HG03060 (cell line): Measurements from ENCODE around the gene LAMA4.

Experiments used
- ATAC-seq: cut with Tn5 transposase; IDR thresholded peaks from one replicate; pipeline ENCODE4 v1.9.1; 2021; ENCODE audit warnings: low read depth, moderate number of reproducible peaks; ENCODE audit not compliant: unreplicated experiment

The LAMA4 gene

DNA sequence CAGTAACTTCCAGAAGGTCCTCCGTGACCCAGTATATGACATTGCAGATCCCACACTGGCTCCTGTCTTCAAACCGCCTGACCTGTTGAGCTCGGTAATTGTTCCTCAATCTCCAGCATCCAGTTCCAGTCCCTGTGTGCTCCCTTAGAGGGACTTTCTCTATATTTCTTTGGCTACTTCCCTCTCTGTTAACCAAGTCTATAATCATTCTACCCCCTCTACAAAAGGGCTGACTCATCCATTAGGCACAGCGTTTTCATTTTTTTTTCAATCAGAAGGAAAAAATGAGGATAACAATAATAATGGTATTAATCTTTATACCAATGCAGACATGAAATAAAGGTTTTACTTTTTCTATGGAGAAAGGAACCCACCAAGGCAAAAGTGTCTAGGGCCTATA is 97.7 kb downstream of the LAMA4 start:
- no peak for ATAC-seq

GRCh38 chr6:112155886-112156285 is 98.5 kb downstream of the LAMA4 start:
- no peak for ATAC-seq

GRCh38 chr6:112154711-112155110 is 99.7 kb downstream of the LAMA4 start:
- no peak for ATAC-seq

DNA sequence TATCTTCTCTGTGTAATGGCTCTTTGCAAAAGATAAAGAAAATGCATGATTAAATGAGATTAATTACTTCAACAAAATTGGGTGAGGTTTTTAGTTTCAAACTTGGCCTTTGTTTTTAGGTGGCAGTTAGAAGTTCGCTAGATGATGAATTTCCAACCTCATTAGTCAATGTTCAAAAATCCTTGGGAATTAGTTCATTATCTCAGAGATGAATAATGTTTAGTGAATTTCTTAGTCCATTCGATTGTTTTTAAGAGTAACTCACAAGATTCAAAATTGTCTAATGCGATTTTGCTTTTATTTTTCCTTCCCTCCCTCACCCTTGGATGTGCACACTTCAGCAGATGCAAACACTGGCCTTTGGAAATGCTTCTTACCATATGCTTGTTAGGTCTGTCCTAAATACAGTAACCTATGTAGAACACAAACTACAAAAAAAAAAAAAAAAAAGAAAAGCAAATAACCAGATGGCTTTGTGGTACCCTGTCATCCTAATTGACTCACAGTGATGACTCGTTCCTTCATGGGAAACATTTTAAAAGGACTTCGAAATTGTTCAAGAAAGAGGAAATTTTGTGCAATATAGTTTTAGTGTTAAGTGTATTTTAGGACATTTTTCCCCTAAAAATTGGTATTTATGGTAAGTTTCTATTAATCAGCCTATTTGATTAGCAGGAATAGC is 100.3 kb downstream of the LAMA4 start:
- no peak for ATAC-seq

- ATAC-seq: no peak
Observed at GRCh38 chr6:112150363-112150762, 104.0 kb downstream of the LAMA4 start.

DNA sequence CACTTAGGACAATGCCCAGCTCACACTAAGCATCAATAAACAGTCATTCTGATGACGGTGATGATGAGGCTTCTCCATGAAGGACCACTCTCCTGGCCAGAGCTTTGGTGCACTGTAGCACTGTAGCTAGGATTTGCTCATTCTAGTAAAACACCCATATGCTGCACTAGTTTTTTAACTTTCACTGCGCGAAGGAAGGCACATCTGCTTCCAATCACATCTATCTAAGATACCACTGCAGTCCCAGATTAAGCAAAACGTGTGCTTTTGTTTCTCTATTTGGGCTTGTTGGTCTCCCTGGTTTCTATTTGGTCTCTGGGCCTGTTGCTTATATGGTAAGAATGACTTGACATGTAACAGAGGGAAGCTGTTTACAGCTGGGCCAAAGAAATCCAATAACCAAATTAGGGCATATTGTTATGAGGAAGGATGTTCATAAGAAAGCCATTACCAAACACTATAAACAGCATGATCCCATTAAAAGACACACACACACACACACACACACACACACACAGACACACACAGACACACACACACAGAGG is 104.6 kb downstream of the LAMA4 start:
- no peak for ATAC-seq

GRCh38 chr6:112149236-112149635 is 105.1 kb downstream of the LAMA4 start:
- no peak for ATAC-seq

- ATAC-seq: no peak
Observed at GRCh38 chr6:112148103-112148502, 106.3 kb downstream of the LAMA4 start.

GRCh38 chr6:112145080-112145573 is 109.2 kb downstream of the LAMA4 start:
- ATAC-seq: no peak

DNA sequence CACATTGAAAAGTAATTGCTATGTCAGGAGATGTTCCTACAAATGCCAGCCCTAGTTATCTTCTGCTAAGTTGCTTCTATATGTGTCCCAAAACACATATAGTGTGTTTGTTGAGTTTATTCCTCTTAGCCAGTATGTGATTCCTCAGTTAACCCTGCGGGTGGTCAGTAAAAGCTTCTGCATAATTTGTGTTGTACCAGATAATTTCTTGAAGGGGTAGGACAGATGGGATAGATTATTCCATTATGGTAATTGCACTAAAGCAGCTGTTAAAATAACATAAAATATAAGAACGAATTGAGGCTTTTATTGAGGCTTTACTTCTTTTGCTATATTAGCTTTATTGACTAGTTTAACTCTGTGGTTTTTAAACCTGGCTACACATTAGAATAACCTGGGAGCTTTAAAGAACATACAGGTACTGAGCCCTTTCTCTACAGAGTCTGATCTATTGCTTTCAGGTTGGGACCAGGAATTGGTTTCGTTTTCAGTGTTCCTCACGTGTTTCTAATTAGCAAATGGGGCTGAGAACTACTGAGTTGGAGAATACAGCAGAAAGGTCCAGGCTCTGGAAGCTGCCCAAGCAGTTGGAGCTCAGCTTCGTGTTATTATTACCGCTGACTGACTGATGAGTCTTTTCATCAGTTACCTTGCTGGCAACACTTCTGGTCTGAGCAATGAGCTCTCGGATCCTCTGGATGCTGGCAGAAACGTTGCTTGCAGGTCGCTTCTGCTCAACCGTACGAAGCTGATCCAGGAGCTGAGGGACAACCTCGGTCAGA is 110.0 kb downstream of the LAMA4 start:
- ATAC-seq: no peak

DNA sequence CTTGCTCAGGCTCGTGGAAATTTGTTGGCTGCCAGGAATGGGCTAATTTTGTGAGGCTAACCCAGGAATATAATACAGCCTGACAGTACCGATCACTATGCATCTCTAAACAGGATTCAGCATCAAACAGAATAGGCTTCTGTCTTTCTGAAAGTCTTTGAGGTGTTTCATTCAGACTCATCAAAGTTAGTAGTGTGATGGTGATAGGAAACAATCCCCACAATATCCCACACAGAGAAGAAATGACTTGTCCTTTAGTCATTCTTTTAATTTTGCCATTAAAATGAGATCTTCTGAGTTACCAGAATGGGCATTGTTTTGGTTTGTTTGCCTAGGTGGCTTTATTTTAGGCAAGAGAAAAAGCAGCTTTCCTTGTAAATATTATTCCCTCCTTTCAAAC is 112.7 kb downstream of the LAMA4 start:
- ATAC-seq: no peak

- ATAC-seq: no peak
Observed at GRCh38 chr6:112139052-112139451, 115.3 kb downstream of the LAMA4 start.

DNA sequence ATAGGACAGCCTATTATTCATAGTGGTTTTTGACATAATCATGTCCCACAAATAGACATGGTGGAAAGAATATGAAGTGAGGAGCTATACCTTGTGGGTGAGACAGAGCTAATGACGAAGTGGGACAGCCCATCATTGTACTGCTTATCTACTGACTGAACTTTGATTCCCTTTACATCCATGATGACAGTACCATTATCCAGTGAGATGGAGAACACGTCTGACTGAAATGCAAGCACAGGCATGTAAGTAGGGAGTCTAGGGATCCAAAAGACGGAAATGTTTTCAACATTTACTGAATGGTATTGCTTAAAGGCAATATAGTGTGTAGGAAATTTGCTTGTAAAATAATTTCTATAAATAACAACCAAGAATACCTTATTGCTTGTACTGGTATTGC is 123.5 kb downstream of the LAMA4 start:
- ATAC-seq: no peak

DNA sequence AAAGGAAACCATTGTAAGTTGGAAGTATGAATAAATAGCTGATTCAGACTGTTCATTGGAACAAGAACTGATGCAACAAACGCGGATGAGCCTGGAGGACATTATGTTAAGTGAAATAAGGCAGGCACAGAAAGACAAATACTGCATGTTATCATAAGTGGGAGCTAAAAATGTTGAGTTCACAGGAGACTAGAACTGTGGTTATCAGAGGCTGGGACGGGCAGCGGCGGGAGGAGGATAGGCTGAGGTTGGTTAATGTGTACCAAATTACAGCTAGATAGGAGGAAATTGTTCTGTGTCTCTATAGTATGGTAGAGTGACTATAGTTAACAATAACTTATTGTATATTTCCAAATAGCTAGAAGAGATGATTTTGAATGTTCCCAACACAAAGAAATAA is 126.2 kb downstream of the LAMA4 start:
- no peak for ATAC-seq

DNA sequence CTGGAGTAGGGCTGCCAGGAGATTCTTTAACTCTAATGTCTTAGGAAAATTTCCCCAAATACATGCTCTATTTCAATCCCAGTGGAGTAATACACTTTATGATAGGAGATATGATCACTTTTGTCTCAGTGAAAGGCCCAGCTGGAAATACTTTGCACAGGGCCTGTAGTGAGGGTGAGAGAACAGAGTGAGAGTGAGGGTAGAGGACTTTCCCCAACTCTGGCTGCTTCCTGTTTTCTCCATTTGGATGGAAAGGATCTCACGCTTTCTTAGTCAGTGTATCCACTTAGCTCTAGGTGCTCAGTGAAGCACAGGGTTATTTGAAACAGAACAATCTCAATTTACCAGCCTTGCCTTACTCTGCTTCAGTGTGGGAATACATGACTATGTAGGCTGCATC is 130.4 kb downstream of the LAMA4 start:
- ATAC-seq: no peak

DNA sequence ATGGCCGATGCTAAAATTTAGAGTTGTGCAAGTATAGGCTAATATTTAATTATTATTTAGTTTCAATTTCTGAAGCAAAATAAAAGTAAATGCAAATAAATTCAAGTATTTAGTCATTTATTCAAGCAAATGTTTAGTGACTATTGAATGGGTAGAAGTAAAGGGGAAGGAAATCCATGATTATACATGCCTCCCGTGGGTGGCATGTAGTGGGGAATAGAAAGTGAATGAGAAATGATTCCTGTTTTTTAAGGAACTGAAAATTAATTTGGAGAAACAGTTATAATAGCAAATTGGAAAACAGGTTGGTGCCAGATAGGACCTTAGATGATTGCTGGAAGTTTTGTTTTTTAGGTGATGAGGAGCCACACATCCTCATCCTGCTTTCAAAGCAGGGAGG is 131.6 kb downstream of the LAMA4 start:
- ATAC-seq: no peak

DNA sequence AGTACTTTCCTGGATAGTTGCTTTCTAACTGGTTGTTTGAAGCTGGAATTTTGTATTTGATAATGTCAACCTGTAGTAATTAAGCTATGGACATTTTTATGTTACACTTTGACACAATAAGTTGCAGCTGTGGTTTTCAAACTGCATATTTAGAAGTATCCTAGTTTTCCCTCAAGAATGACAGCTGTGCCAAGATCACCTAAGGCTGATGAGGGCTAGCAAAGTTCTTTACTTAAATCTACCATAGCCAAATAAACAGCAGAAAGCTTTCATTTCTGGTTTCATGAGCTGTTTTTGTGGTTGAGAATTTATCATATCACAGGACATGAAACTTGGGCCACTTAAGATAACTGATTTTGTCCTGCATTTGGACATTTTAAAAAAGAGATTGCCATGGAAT is 136.3 kb downstream of the LAMA4 start:
- ATAC-seq: no peak

GRCh38 chr6:112117554-112117953 is 136.8 kb downstream of the LAMA4 start:
- no peak for ATAC-seq

DNA sequence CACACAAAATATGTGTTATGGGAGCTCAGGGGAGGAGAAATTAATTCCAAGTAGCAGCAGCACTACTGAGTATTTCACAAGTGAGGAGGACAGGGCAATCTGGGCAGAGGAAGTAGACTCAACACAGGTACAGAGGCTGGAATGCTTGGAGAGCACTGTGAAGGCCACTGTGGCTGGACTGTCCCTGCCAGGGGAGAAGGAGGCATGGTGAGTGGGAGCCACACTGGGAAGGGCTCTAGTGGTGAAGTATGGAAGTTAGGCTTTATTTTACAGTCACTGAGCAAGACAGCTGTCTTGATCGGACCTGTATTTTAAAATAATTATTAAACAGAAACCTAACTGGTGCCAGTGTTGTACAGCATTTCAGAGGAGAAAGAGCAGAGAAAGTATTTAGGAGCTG is 138.1 kb downstream of the LAMA4 start:
- ATAC-seq: no peak

DNA sequence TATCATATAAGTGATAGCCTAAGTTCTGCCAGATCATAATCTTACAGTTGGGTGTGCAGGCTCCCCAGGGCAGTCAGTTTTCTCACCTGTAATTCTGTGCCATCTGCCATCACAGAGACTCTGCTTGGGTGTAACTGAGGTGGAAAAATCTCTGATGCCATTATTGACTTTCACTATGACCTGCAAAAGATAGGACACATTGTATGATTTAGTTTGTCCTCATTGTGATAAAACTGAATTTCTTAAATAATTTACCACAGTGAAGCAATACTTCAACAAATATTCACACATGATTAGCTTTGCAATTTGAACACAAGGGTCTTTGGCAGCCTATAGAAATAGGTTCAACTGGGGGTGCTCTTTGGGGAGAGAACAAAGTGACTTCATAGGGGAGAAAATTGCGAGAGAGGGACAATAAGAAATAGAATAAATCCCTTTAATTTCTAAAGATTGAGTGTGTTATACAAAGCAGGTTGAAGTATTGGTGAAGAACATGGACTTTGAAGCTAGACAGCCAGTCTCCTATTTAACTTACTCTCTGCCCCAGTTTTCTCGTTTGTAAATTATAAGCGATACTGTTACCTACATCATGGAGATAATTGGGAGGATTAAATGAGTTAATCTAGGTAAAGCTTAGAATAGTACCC is 139.7 kb downstream of the LAMA4 start:
- no peak for ATAC-seq

DNA sequence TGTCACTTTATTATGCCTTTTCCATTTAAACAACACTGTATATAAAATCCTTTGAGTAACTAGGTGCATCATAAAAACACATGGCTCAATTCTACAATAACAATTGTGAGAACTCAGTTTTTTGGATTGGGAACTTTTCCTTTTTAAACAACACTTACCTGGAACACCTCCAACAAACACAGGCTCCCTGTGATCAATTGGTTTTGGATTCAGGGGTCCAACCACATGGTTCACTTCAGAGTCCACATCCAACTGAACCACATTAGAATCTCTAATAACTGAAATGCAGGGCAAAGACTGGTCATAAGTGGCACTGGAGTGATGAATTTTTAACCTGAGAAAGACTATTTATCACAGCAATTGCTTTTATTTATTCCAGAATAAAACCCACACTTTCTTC is 140.4 kb downstream of the LAMA4 start:
- no peak for ATAC-seq
